DND-41 (cell line): ENCODE measurements around the gene PTGR1.

Experiments used
- ATAC-seq: fragments of 200-7000 bp; cut with Tn5 transposase; 3 replicates; pipeline ENCODE4 v1.9.1; 2021; ENCODE audit warnings: low read depth; ENCODE audit not compliant: insufficient read depth
- DNase-seq: peaks from one replicate; pipeline ENCODE4 v3.0.0-alpha.2; 2020
- H2AFZ ChIP-seq: 2 replicates; pipeline ENCODE4 v1.6.0; 2012; ENCODE audit warnings: low read depth, low read length
- H3K27ac ChIP-seq: 2 replicates; pipeline ENCODE4 v1.5.1; 2012; ENCODE audit warnings: low read length, inconsistent platforms
- H3K27me3 ChIP-seq: fragments of 200-600 bp; sonication (generic); 2 replicates; pipeline ENCODE4 v1.6.0; 2012; ENCODE audit warnings: low read length, mild to moderate bottlenecking, inconsistent platforms; ENCODE audit not compliant: insufficient read depth, poor library complexity
- H3K36me3 ChIP-seq: 2 replicates; pipeline ENCODE4 v1.5.1; 2012; ENCODE audit warnings: low read length, inconsistent platforms; ENCODE audit not compliant: insufficient read depth
- H3K4me1 ChIP-seq: 2 replicates; pipeline ENCODE4 v1.5.1; 2012; ENCODE audit warnings: mild to moderate bottlenecking, low read length; ENCODE audit not compliant: insufficient read depth
- H3K4me2 ChIP-seq: 2 replicates; pipeline ENCODE4 v1.6.0; 2012; ENCODE audit warnings: mild to moderate bottlenecking, moderate library complexity, low read length, inconsistent platforms; ENCODE audit not compliant: insufficient read depth
- H3K4me3 ChIP-seq, 2 experiments: fragments of 200-600 bp in 1 of 2; shearing (Covaris generic) in 1 of 2; 2 replicates each; pipeline ENCODE4 v1.5.1; 2012 to 2016; ENCODE audit warnings: inconsistent platforms in 2 of 2, low read length in 2 of 2, mild to moderate bottlenecking in 2 of 2, low read depth in 1 of 2, moderate library complexity in 1 of 2
- H3K79me2 ChIP-seq: 2 replicates; pipeline ENCODE4 v1.6.0; 2012; ENCODE audit warnings: low read length, inconsistent platforms; ENCODE audit not compliant: insufficient read depth
- H3K9ac ChIP-seq: 2 replicates; pipeline ENCODE4 v1.6.0; 2012; ENCODE audit warnings: low read depth, mild to moderate bottlenecking, inconsistent platforms, low read length, moderate library complexity
- H3K9me3 ChIP-seq: 2 replicates; pipeline ENCODE4 v1.5.1; 2012; ENCODE audit warnings: low read length, moderate library complexity, mild to moderate bottlenecking, inconsistent platforms; ENCODE audit not compliant: insufficient read depth, severe bottlenecking
- H4K20me1 ChIP-seq: 2 replicates; pipeline ENCODE4 v1.6.0; 2012; ENCODE audit warnings: low read length; ENCODE audit not compliant: insufficient read depth
- EZH2 ChIP-seq: IDR thresholded peaks from 3 replicates; pipeline ENCODE4 v1.6.1; 2012; ENCODE audit warnings: borderline replicate concordance, low read depth, mild to moderate bottlenecking, moderate library complexity, low read length, inconsistent platforms; ENCODE audit not compliant: severe bottlenecking
- TF ChIP-seq, protein P1 (sequence below): IDR thresholded peaks from 2 replicates; pipeline ENCODE4 v1.5.1; 2012; ENCODE audit warnings: borderline replicate concordance, low read length, moderate library complexity, mild to moderate bottlenecking; ENCODE audit not compliant: poor library complexity, severe bottlenecking; ENCODE audit errors: extremely low read depth

PTGR1 gene

GRCh38 chr9:111524731-111525055 lies 74.8 kb downstream of the PTGR1 start:
- TF ChIP-seq, protein P1, sequence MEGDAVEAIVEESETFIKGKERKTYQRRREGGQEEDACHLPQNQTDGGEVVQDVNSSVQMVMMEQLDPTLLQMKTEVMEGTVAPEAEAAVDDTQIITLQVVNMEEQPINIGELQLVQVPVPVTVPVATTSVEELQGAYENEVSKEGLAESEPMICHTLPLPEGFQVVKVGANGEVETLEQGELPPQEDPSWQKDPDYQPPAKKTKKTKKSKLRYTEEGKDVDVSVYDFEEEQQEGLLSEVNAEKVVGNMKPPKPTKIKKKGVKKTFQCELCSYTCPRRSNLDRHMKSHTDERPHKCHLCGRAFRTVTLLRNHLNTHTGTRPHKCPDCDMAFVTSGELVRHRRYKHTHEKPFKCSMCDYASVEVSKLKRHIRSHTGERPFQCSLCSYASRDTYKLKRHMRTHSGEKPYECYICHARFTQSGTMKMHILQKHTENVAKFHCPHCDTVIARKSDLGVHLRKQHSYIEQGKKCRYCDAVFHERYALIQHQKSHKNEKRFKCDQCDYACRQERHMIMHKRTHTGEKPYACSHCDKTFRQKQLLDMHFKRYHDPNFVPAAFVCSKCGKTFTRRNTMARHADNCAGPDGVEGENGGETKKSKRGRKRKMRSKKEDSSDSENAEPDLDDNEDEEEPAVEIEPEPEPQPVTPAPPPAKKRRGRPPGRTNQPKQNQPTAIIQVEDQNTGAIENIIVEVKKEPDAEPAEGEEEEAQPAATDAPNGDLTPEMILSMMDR: no peak
- TF ChIP-seq EZH2: no peak

DNA sequence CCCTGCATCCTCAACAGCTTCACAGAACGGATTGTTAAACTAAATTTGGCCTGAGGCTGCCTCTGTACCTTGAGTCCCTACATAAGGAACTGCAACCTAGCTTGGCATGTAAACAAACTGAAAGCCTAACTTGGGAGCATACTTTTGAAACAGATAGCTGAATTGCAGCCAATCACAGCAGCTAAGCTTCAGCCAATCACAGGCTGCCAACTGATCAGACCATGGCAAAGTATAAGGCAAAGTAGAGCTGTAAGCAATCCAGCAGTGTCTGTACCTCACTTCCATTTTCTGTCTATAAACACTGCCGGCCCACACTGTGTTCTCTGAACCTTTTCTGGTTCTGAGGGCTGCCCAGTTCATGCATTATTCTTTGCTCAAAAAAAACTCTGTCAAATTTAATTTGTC lies 83.4 kb downstream of the PTGR1 start:
- Histone ChIP-seq H2AFZ (no peak overlapping the region), H4K20me1 (no peaks in the 10 kb centered on the region), H3K9ac (no peak overlapping the region), H3K27ac (no peak overlapping the region), H3K4me1 (no peaks in the 10 kb centered on the region), H3K79me2 (no peaks in the 10 kb centered on the region), H3K36me3 (no peaks in the 10 kb centered on the region), H3K4me2 (no peak overlapping the region), H3K9me3 (no peaks in the 10 kb centered on the region), H3K4me3 (no peak overlapping the region), H3K27me3 (no peaks in the 10 kb centered on the region)
- DNase-seq: no peak
- no peak for ATAC-seq
- no peak for TF ChIP-seq EZH2
- TF ChIP-seq, protein P1: no peak

More at GRCh38 chr9:111524731-111525055, 74.8 kb downstream of the PTGR1 start:
- ATAC-seq: no peak
- Histone ChIP-seq H3K9ac (no peak overlapping the region), H3K27ac (no peak overlapping the region), H3K9me3 (no peaks in the 10 kb centered on the region), H3K4me2 (no peak overlapping the region), H3K4me3 (no peak overlapping the region), H3K4me1 (no peaks in the 10 kb centered on the region), H2AFZ (no peak overlapping the region), H4K20me1 (no peaks in the 10 kb centered on the region), H3K27me3 (no peaks in the 10 kb centered on the region), H3K36me3 (no peaks in the 10 kb centered on the region), H3K79me2 (no peaks in the 10 kb centered on the region)
- DNase-seq: no peak

DNA sequence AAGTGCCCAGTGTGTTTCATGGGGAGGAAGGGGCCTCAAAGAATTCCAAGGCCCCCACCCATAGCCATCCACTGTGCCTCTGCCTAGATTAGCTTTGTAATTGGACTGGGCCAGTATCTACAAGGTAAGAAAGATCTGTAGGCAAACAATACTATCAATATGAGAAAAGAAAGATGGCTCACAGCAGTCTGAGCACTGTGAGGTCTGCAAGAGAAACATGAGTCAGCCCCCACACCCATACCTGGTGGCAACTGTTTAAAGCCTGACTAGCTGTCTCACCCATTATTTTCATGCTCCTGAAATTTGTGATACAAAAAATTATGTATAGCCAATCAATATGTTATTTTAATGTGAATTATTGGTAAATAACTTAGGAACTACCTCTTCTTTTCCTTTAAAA lies 84.5 kb downstream of the PTGR1 start:
- ATAC-seq (no peak), DNase-seq (no peak)
- H3K79me2 ChIP-seq: no peaks in the 10 kb centered on the region
- H3K4me2 ChIP-seq: no peak overlapping the region
- no peak overlapping the region for H3K4me3 ChIP-seq
- H3K27ac ChIP-seq: no peak overlapping the region
- H3K9me3 ChIP-seq: no peaks in the 10 kb centered on the region
- no peaks in the 10 kb centered on the region for H3K27me3 ChIP-seq
- no peak overlapping the region for H2AFZ ChIP-seq
- no peaks in the 10 kb centered on the region for H3K36me3 ChIP-seq
- H3K4me1 ChIP-seq: no peaks in the 10 kb centered on the region
- no peaks in the 10 kb centered on the region for H4K20me1 ChIP-seq
- TF ChIP-seq, protein P1: no peak
- no peak for TF ChIP-seq EZH2
- H3K9ac ChIP-seq: no peak overlapping the region
